ENCODE data around the gene TPK1. TPM values are rescaled to one million over a fixed set of nuclear protein-coding genes. Genes with fewer than 3 reads are reported as not detected.

TPK1 gene
- polyA plus RNA-seq, 2 of the 4 experiments (the other 2 are of a cell fraction) = 1.4 to 2.5 TPM

- Histone ChIP-seq H3K27ac (no peak overlapping the region), H3K4me2 (no peak overlapping the region), H3K9me3 (no peaks in the 10 kb centered on the region), H3K4me3 (no peak overlapping the region), H3K4me1 (no peaks in the 10 kb centered on the region)
- FAIRE-seq (no peak), DNase-seq (ENCODE audit: low read depth in 1 of 2, low spot score in 1 of 2) (no peak), ATAC-seq (no peak)
- WGBS (ENCODE audit: missing lambda C conversion rate) = 23% methylated on average over 2 of the region's 2 CpGs
- no peak for TF ChIP-seq FOSL2 (IDR thresholded peaks at IDR 0.05)
- no peak for TF ChIP-seq FOSL2 (CRISPR knock-in tag; IDR thresholded peaks at IDR 0.05)
- TF ChIP-seq KDM5A (IDR thresholded peaks at IDR 0.05) = no peak
- no peak for TF ChIP-seq TFCP2L1 (CRISPR knock-in tag; IDR thresholded peaks at IDR 0.05)
- no peak for TF ChIP-seq CTCF (IDR thresholded peaks at IDR 0.05)
- no peak for TF ChIP-seq RFX5 (IDR thresholded peaks at IDR 0.05)
- no peak for TF ChIP-seq NR3C1 (IDR thresholded peaks at IDR 0.05)
- TF ChIP-seq GATA3 (IDR thresholded peaks at IDR 0.05; ENCODE audit: borderline replicate concordance) = no peak
- TF ChIP-seq MAZ (IDR thresholded peaks at IDR 0.05; ENCODE audit: borderline replicate concordance, low read depth, low read length) = no peak
- TF ChIP-seq ZSCAN20 (CRISPR knock-in tag; IDR thresholded peaks at IDR 0.05) = no peak
- no peak for TF ChIP-seq HOXB13 (CRISPR knock-in tag; IDR thresholded peaks at IDR 0.05; ENCODE audit: low read depth)
- TF ChIP-seq SMC3 (IDR thresholded peaks at IDR 0.05) = no peak
- no peak for TF ChIP-seq PHF8 (IDR thresholded peaks at IDR 0.05; ENCODE audit: borderline replicate concordance, low read depth)
- no peak for TF ChIP-seq CEBPB (IDR thresholded peaks at IDR 0.05)
- TF ChIP-seq RCOR1 (IDR thresholded peaks at IDR 0.05; ENCODE audit: low read depth, low read length) = no peak
- no peak for TF ChIP-seq NFE2L2 (conservative IDR thresholded peaks at IDR 0.05; ENCODE audit: low read length)
- no peak for TF ChIP-seq MYC (IDR thresholded peaks at IDR 0.05; ENCODE audit: borderline replicate concordance, low read length)
- no peak for TF ChIP-seq ELK1 (IDR thresholded peaks at IDR 0.05; ENCODE audit: low read depth, low read length)
- TF ChIP-seq HOXB5 (CRISPR knock-in tag; IDR thresholded peaks at IDR 0.05) = no peak
- TF ChIP-seq FOXS1 (CRISPR knock-in tag; IDR thresholded peaks at IDR 0.05) = no peak
- ChIA-PET POLR2A (no interaction called here), CTCF (no interaction called here)
Measured at GRCh38 chr7:144784441-144784840, 51.4 kb downstream of the TPK1 start.

GRCh38 chr7:144782883-144783282 lies 53.0 kb downstream of the TPK1 start:
- Histone ChIP-seq H3K27ac (no peak overlapping the region), H3K4me1 (no peaks in the 10 kb centered on the region), H3K4me3 (no peak overlapping the region), H3K4me2 (no peak overlapping the region), H3K9me3 (no peaks in the 10 kb centered on the region)
- CTCF ChIA-PET = no interaction called here
- ATAC-seq (no peak), FAIRE-seq (no peak), DNase-seq (ENCODE audit: low read depth in 1 of 2, low spot score in 1 of 2) (no peak)
- POLR2A ChIA-PET = no interaction called here
- 0% methylated on average over 1 of the region's 1 CpG for WGBS (ENCODE audit: missing lambda C conversion rate)
- no peak for TF ChIP-seq RAD21 (conservative IDR thresholded peaks at IDR 0.05 in 1 of 2, IDR thresholded peaks at IDR 0.05 in 1 of 2)
- no peak for TF ChIP-seq TFCP2L1 (CRISPR knock-in tag; IDR thresholded peaks at IDR 0.05)
- TF ChIP-seq ZSCAN20 (CRISPR knock-in tag; IDR thresholded peaks at IDR 0.05) = no peak
- TF ChIP-seq HES2 (IDR thresholded peaks at IDR 0.05) = no peak
- no peak for TF ChIP-seq MAFK (IDR thresholded peaks at IDR 0.05; ENCODE audit: partially characterized antibody)
- TF ChIP-seq FOXS1 (CRISPR knock-in tag; IDR thresholded peaks at IDR 0.05) = no peak
- no peak for TF ChIP-seq SMC3 (IDR thresholded peaks at IDR 0.05)
- no peak for TF ChIP-seq NR3C1 (IDR thresholded peaks at IDR 0.05)
- no peak for TF ChIP-seq MAZ (IDR thresholded peaks at IDR 0.05; ENCODE audit: borderline replicate concordance, low read depth, low read length)
- no peak for TF ChIP-seq TP53 (CRISPR knock-in tag; IDR thresholded peaks at IDR 0.05)
- TF ChIP-seq BHLHE40 (IDR thresholded peaks at IDR 0.05; ENCODE audit: low read depth, low read length) = no peak
